Thoracic aorta (tissue), 2 donors: Measurements from ENCODE around the gene ALDH1L1. TPM values are rescaled to one million over a fixed set of nuclear protein-coding genes. Genes with fewer than 3 reads are reported as not detected.

Experiments used
- ATAC-seq: fragments of 150-250 bp; one replicate; pipeline ENCODE4 v1.8.0; 2017; ENCODE audit warnings: low read depth; ENCODE audit not compliant: insufficient number of reproducible peaks, low FRiP score
- DNase-seq: peaks from one replicate; pipeline ENCODE4 v3.0.0-alpha.2; 2020; ENCODE audit warnings: low spot score
- H3K27ac ChIP-seq, 2 donors: fragments of 200-600 bp; sonication (generic); 1 replicate in 1 of 2; 2 replicates in 1 of 2; pipeline ENCODE4 v1.5.1; 2016; ENCODE audit warnings: mild to moderate bottlenecking in 2 of 2, moderate library complexity in 2 of 2
- H3K27me3 ChIP-seq: fragments of 200-600 bp; sonication (generic); replicated peaks from 2 replicates; pipeline ENCODE4 v1.6.0; 2016; ENCODE audit warnings: mild to moderate bottlenecking; ENCODE audit not compliant: insufficient read depth
- H3K36me3 ChIP-seq: fragments of 200-600 bp; sonication (generic); one replicate; pipeline ENCODE4 v1.5.1; 2016
- H3K4me1 ChIP-seq, 2 donors: fragments of 200-600 bp; sonication (generic); 1 replicate in 1 of 2; 2 replicates in 1 of 2; pipeline versions ENCODE4 v1.5.1 to v1.6.0; 2016; ENCODE audit warnings: low read depth in 2 of 2, mild to moderate bottlenecking in 1 of 2; ENCODE audit not compliant: control insufficient read depth in 1 of 2
- H3K4me3 ChIP-seq: fragments of 200-600 bp; sonication (generic); 2 replicates; pipeline ENCODE4 v1.5.1; 2016; ENCODE audit warnings: mild to moderate bottlenecking
- H3K9me3 ChIP-seq: fragments of 200-600 bp; sonication (generic); 2 replicates; pipeline ENCODE4 v1.5.1; 2016
- CTCF ChIP-seq: fragments of 200-600 bp; sonication (generic); IDR thresholded peaks from one replicate; pipeline ENCODE4 v1.5.1; 2019; ENCODE audit warnings: antibody characterized with exemption
- total RNA-seq, 2 donors: library from RNA; depleted of rRNA; stranded (reverse); fragments of >200 nt; gene quantifications; one replicate each; pipeline versions ENCODE4 v1.1.0 to v1.2.3, GENCODE V29; 2016

ALDH1L1 gene
- 10 to 100 TPM; 50.2 to 62.5 TPM for total RNA-seq

GRCh38 chr3:126180477-126181397 lies at the start of gene ALDH1L1:
Gene ALDH1L1 (minus strand): TSS chr3:126180586. CDS start chr3:126160979, 19,607 bp downstream.
- peaks cover 8 to 24% of the 10 kb centered on the region in 2 donors for H3K4me1 ChIP-seq
- no peak for TF ChIP-seq CTCF
- DNase-seq (peak; percentile 87), ATAC-seq (peak; percentile 85)
- no peaks in the 10 kb centered on the region for H3K27me3 ChIP-seq
- peak within 1 kb of the TSS; percentile 90 for H3K4me3 ChIP-seq
- H3K9me3 ChIP-seq = no peaks in the 10 kb centered on the region
- no peaks in the 10 kb centered on the region for H3K36me3 ChIP-seq
- peak within 1 kb of the TSS; percentile 99 for H3K27ac ChIP-seq

GRCh38 chr3:126226374-126226773 lies 46.0 kb upstream of the ALDH1L1 start:
- H3K27me3 ChIP-seq = no peaks in the 10 kb centered on the region
- H3K4me3 ChIP-seq = no peak overlapping the region
- DNase-seq (no peak), ATAC-seq (no peak)
- no peaks in the 10 kb centered on the region for H3K36me3 ChIP-seq
- H3K4me1 ChIP-seq = peaks cover 5 to 6% of the 10 kb centered on the region in 2 donors
- no peaks in the 10 kb centered on the region for H3K9me3 ChIP-seq
- peak overlapping the region in 1 of 2 donors; percentile 0 for H3K27ac ChIP-seq
- no peak for TF ChIP-seq CTCF

- H3K9me3 ChIP-seq = no peaks in the 10 kb centered on the region
- ATAC-seq = no peak
- no peak overlapping the region for H3K4me3 ChIP-seq
- no peaks in the 10 kb centered on the region for H3K27me3 ChIP-seq
- H3K4me1 ChIP-seq = peaks cover 0 to 22% of the 10 kb centered on the region in 2 donors
- no peak for TF ChIP-seq CTCF
- no peak for DNase-seq
- H3K36me3 ChIP-seq = no peaks in the 10 kb centered on the region
- H3K27ac ChIP-seq = no peak overlapping the region
Observed at GRCh38 chr3:126216416-126216815, 36.0 kb upstream of the ALDH1L1 start.

GRCh38 chr3:126213379-126214028 lies 33.1 kb upstream of the ALDH1L1 start:
- Histone ChIP-seq H3K4me1 (peaks cover 9 to 35% of the 10 kb centered on the region in 2 donors), H3K36me3 (no peaks in the 10 kb centered on the region), H3K9me3 (no peaks in the 10 kb centered on the region), H3K27ac (peak overlapping the region; percentile 85 to 91), H3K4me3 (peak overlapping the region; percentile 72), H3K27me3 (no peaks in the 10 kb centered on the region)
- DNase-seq = no peak
- ATAC-seq = no peak
- no peak for TF ChIP-seq CTCF
